Activated T-helper 17 cell treated with anti-CD3 and anti-CD28 coated beads, Interleukin-2, amount 50 U/mL, for 72 hours (primary cell): ENCODE measurements around the gene CD300LG. TPM values are rescaled to one million over a fixed set of nuclear protein-coding genes. Genes with fewer than 3 reads are reported as not detected.
"Not testable (repeated sequence)": the region's sequence is repeated elsewhere in the genome, so short reads cannot be mapped to it uniquely, and the experiment has no call there.

ENCODE experiments used
- ATAC-seq: fragments of 150-1000 bp; cut with Tn5 transposase; replicated peaks from 2 replicates; pipeline ENCODE4 v1.10.0; 2021; ENCODE audit warnings: mild to moderate bottlenecking, moderate library complexity
- H3K27ac Mint-ChIP-seq: one replicate; pipeline ENCODE4 v1.8.0; 2022; ENCODE audit warnings: mixed read lengths
- H3K27me3 Mint-ChIP-seq: one replicate; pipeline ENCODE4 v1.8.0; 2022; ENCODE audit warnings: mixed read lengths
- H3K36me3 Mint-ChIP-seq: one replicate; pipeline ENCODE4 v1.8.0; 2022; ENCODE audit warnings: low read depth, mild to moderate bottlenecking, mixed read lengths
- H3K4me1 Mint-ChIP-seq: one replicate; pipeline ENCODE4 v1.8.0; 2022; ENCODE audit warnings: mixed read lengths
- H3K4me3 Mint-ChIP-seq: one replicate; pipeline ENCODE4 v1.8.0; 2022; ENCODE audit warnings: mild to moderate bottlenecking, mixed read lengths
- H3K9me3 Mint-ChIP-seq: one replicate; pipeline ENCODE4 v1.8.0; 2022; ENCODE audit warnings: mixed read lengths
- total RNA-seq, 2 donors: library from RNA; stranded (reverse); gene quantifications; one replicate each; pipeline ENCODE4 v1.2.3, GENCODE V29; 2022

Gene CD300LG
- total RNA-seq, 2 donors from 2014 or later: not detected

DNA sequence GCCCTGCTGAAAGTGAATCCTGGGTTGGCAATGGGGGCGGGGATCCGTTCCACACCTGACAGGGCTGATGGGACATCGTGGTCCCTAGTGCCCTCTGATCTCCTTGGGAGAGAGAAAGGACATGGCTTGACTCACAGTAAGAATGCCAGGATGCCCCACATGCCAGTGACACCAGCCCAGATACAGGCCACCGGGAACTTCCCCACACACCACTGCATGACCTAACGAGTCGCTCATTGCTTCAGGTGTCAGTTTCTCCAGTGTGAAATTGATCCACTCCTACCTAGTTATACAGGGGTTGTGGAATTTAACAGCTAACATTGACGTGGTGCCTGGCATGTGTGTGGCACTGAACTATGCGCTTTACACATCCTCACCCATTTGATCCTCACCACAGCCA is 7.5 kb downstream of the CD300LG start:
- no peaks in the 10 kb centered on the region for H3K36me3 Mint-ChIP-seq
- H3K9me3 Mint-ChIP-seq: no peaks in the 10 kb centered on the region
- no peak overlapping the region for H3K4me3 Mint-ChIP-seq
- ATAC-seq: no peak
- H3K4me1 Mint-ChIP-seq: no peaks in the 10 kb centered on the region
- peaks cover 22% of the 10 kb centered on the region for H3K27me3 Mint-ChIP-seq
- H3K27ac Mint-ChIP-seq: no peak overlapping the region

DNA sequence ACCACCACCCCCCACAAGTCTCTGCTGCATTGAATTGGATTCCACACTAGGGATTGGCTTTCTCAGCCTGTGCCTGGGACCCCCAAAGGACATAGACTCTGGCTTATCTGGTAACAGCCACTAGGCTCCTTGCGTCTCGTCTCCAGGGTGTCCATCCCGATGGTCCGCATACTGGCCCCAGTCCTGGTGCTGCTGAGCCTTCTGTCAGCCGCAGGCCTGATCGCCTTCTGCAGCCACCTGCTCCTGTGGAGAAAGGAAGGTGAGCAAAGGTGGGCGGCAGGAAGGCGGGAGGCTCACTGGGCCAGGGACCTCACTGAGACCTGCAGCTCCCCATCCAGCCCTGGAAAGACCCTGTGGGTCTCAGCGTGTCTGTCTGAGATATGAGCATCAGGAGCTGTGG is 8.1 kb downstream of the CD300LG start:
- Mint-ChIP-seq H3K27ac (no peak overlapping the region), H3K4me1 (no peaks in the 10 kb centered on the region), H3K36me3 (no peaks in the 10 kb centered on the region), H3K4me3 (no peak overlapping the region), H3K27me3 (peaks cover 17% of the 10 kb centered on the region), H3K9me3 (no peaks in the 10 kb centered on the region)
- no peak for ATAC-seq

DNA sequence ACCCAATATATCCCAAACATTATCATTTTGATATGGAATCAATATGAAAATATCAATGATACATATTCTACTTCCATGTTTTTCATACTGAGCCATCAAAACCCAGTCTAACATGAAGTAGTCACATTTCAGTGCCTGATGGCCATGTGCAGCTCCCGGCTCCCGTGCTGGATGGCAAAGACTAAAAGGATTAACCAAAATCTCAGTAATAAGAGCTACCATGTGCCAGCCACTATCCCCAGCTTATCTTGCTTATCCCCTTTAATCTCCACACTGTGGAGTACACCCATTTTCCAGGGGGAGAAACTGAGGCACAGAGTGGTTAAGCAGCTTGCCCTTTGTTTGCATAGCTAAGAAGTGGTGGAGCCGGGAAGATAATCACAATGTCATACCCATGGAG is 9.2 kb downstream of the CD300LG start:
- Mint-ChIP-seq H3K27me3 (peaks cover 20% of the 10 kb centered on the region), H3K36me3 (no peaks in the 10 kb centered on the region), H3K9me3 (no peaks in the 10 kb centered on the region), H3K27ac (no peak overlapping the region), H3K4me3 (no peak overlapping the region), H3K4me1 (no peaks in the 10 kb centered on the region)
- no peak for ATAC-seq

DNA sequence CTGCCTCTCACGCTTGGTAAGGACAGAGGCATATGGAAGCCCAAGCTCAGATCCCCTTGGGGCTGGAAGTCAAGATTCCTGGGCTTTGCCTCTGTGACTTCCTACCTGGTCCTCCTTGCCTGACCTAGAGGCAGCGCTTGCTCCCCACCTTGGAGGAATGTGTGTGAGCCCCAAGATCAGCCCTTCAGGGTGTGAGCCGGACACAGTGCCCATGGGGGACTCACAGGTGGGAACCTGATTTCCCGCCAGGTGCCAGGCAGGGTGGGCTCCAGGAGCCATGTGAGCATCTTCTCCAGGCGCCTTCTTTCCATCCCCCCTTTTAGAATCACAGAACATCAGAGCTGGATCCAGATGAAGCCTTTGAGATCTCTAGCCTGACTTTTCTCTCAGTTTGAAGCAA is 10.2 kb downstream of the CD300LG start:
- H3K4me1 Mint-ChIP-seq: no peaks in the 10 kb centered on the region
- no peaks in the 10 kb centered on the region for H3K9me3 Mint-ChIP-seq
- H3K27me3 Mint-ChIP-seq: peaks cover 16% of the 10 kb centered on the region
- no peak overlapping the region for H3K4me3 Mint-ChIP-seq
- no peaks in the 10 kb centered on the region for H3K36me3 Mint-ChIP-seq
- ATAC-seq: no peak
- no peak overlapping the region for H3K27ac Mint-ChIP-seq

- Mint-ChIP-seq H3K4me3 (no peak overlapping the region), H3K27ac (no peak overlapping the region), H3K36me3 (no peaks in the 10 kb centered on the region), H3K4me1 (no peaks in the 10 kb centered on the region), H3K9me3 (no peaks in the 10 kb centered on the region), H3K27me3 (peaks cover 12% of the 10 kb centered on the region)
- no peak for ATAC-seq
Observed at GRCh38 chr17:43857957-43858600, 11.1 kb downstream of the CD300LG start.

DNA sequence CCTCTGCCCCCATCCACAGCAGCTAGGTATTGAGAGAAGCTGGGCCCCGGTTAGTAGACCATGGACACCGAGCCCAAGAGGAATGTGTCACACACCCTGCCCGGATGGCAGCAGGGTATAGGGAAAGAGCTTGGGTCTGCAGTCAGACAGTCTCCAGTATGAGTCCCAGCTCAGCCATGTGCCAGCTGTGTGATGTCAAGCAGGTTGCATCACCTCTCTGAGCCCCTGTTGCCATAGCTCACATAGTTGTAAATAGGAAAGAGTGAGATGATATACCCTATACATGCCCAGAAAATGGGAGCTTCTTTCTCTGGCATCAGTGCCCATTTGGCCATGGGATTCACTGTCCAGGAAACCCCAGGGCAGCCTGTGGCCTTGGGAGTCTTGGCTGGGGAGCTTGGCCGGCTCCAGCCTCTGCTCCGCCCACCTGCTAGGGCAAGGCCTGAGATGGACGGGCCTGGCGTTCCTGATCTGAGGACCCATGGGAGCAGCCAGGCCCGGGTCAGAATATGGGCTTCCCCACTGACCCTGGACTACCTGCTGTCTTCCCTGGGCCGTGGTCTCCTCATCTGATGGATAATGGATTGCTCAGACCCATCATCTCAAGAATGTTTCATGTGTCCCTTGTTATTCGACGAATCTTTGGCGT is 13.2 kb downstream of the CD300LG start:
- Mint-ChIP-seq H3K27me3 (peaks cover 8% of the 10 kb centered on the region), H3K4me3 (no peak overlapping the region), H3K4me1 (no peaks in the 10 kb centered on the region), H3K36me3 (no peaks in the 10 kb centered on the region), H3K9me3 (no peaks in the 10 kb centered on the region), H3K27ac (no peak overlapping the region)
- no peak for ATAC-seq

- H3K27ac Mint-ChIP-seq: no peak overlapping the region
Observed at GRCh38 chr17:43860927-43861622, 14.1 kb downstream of the CD300LG start.

GRCh38 chr17:43861960-43862359 is 15.0 kb downstream of the CD300LG start:
- no peaks in the 10 kb centered on the region for H3K36me3 Mint-ChIP-seq
- no peak overlapping the region for H3K27ac Mint-ChIP-seq
- no peak for ATAC-seq
- H3K27me3 Mint-ChIP-seq: peaks cover 11% of the 10 kb centered on the region
- H3K4me1 Mint-ChIP-seq: no peaks in the 10 kb centered on the region
- H3K4me3 Mint-ChIP-seq: no peak overlapping the region
- H3K9me3 Mint-ChIP-seq: no peaks in the 10 kb centered on the region

More at GRCh38 chr17:43860927-43861622, 14.1 kb downstream of the CD300LG start:
- ATAC-seq: no peak
- no peak overlapping the region for H3K4me3 Mint-ChIP-seq
- H3K27me3 Mint-ChIP-seq: peaks cover 8% of the 10 kb centered on the region
- H3K9me3 Mint-ChIP-seq: no peaks in the 10 kb centered on the region
- H3K4me1 Mint-ChIP-seq: no peaks in the 10 kb centered on the region
- H3K36me3 Mint-ChIP-seq: no peaks in the 10 kb centered on the region

- Mint-ChIP-seq H3K27me3 (peaks cover 23% of the 10 kb centered on the region), H3K36me3 (no peaks in the 10 kb centered on the region), H3K4me3 (no peak overlapping the region), H3K4me1 (no peaks in the 10 kb centered on the region), H3K27ac (no peak overlapping the region), H3K9me3 (no peaks in the 10 kb centered on the region)
- no peak for ATAC-seq
Observed at GRCh38 chr17:43864161-43864984, 17.4 kb downstream of the CD300LG start.

- ATAC-seq: no peak
- Mint-ChIP-seq H3K9me3 (no peaks in the 10 kb centered on the region), H3K27ac (no peak overlapping the region), H3K4me3 (no peak overlapping the region), H3K27me3 (peaks cover 23% of the 10 kb centered on the region), H3K36me3 (no peaks in the 10 kb centered on the region), H3K4me1 (no peaks in the 10 kb centered on the region)
Observed at GRCh38 chr17:43868226-43868994, 21.4 kb downstream of the CD300LG start.

- ATAC-seq, H3K4me1 Mint-ChIP-seq, H3K36me3 Mint-ChIP-seq, H3K4me3 Mint-ChIP-seq, H3K9me3 Mint-ChIP-seq, H3K27ac Mint-ChIP-seq: not testable (repeated sequence)
- H3K27me3 Mint-ChIP-seq: peaks cover 26% of the 10 kb centered on the region
Observed at GRCh38 chr17:43869031-43869430, 22.1 kb downstream of the CD300LG start.

- Mint-ChIP-seq H3K36me3 (no peaks in the 10 kb centered on the region), H3K4me3 (no peak overlapping the region), H3K4me1 (no peaks in the 10 kb centered on the region), H3K27ac (no peak overlapping the region), H3K27me3 (peaks cover 22% of the 10 kb centered on the region), H3K9me3 (no peaks in the 10 kb centered on the region)
- no peak for ATAC-seq
Observed at GRCh38 chr17:43871946-43872690, 25.1 kb downstream of the CD300LG start.

DNA sequence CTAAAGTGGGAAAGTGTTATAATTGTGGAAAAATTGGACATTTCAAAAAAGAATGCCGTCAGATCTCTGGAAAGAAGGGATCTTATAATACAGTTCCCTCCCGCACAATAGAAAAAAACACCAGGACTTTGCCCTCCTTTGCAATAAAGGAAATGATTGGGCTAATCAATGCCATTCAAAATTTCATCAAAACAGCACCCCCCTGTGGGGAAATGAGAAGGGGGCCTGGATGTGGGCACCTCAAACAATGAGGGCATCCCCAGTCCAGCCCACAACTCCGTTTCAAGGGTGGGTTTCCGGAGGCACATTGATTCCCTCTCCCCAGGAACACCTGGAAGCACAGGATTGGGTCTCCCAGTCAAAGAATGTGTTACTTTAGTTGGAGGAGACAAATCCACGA is 26.1 kb downstream of the CD300LG start:
- Mint-ChIP-seq H3K9me3 (no peaks in the 10 kb centered on the region), H3K27me3 (peaks cover 14% of the 10 kb centered on the region), H3K27ac (no peak overlapping the region), H3K4me3 (no peak overlapping the region), H3K36me3 (no peaks in the 10 kb centered on the region), H3K4me1 (no peaks in the 10 kb centered on the region)
- ATAC-seq: no peak
